B cell (primary cell): ENCODE results near the gene NPAT. TPM values are rescaled to one million over a fixed set of nuclear protein-coding genes. Genes with fewer than 3 reads are reported as not detected.

Experiments
- ATAC-seq: fragments of 200-7000 bp; cut with Tn5 transposase; one replicate; pipeline ENCODE4 v1.10.0; 2021; ENCODE audit warnings: low read depth, mild to moderate bottlenecking, moderate number of reproducible peaks, moderate library complexity
- CTCF ChIA-PET: fragments of 350-600 bp; sonication (Branson Sonifier 250); formaldehyde crosslinking; loops from one replicate; lab custom pipeline; 2021; ENCODE audit warnings: antibody characterized with exemption, inconsistent platforms; lab: Charles Lee
- POLR2A ChIA-PET: fragments of 350-600 bp; sonication (Branson Sonifier 250); formaldehyde crosslinking; loops from one replicate; lab custom pipeline; 2021; ENCODE audit warnings: antibody characterized with exemption; lab: Charles Lee
- DNase-seq: peaks from one replicate; pipeline ENCODE4 v3.0.0; 2013
- H2AFZ ChIP-seq: 2 replicates; pipeline ENCODE4 v1.6.1; 2012; ENCODE audit warnings: mild to moderate bottlenecking, low read depth, low read length; ENCODE audit not compliant: insufficient read depth, poor library complexity, severe bottlenecking
- H3K27ac ChIP-seq, 2 donors: 1 replicate in 1 of 2; 2 replicates in 1 of 2; pipeline ENCODE4 v1.5.1; 2012 to 2013; ENCODE audit warnings: low read length in 2 of 2, mild to moderate bottlenecking in 2 of 2, moderate library complexity in 1 of 2
- H3K27me3 ChIP-seq, 4 experiments: fragments of 200-600 bp in 1 of 4; sonication (generic) in 1 of 4; replicated peaks in 1 of 4; 1 replicate in 2 of 4; 2 replicates in 2 of 4; pipeline versions ENCODE4 v1.6.1 to v1.7.0; 2013 to 2016; ENCODE audit warnings: low read length in 3 of 4, mild to moderate bottlenecking in 2 of 4, mixed read lengths in 1 of 4, moderate library complexity in 1 of 4; ENCODE audit not compliant: insufficient read depth in 4 of 4, control insufficient read depth in 3 of 4; ENCODE audit errors: control extremely low read depth in 1 of 4
- H3K36me3 ChIP-seq, 2 experiments: replicated peaks in 1 of 2; 1 replicate in 1 of 2; 2 replicates in 1 of 2; pipeline versions ENCODE4 v1.6.1 to v1.7.1; 2013; ENCODE audit warnings: low read length in 1 of 2; ENCODE audit not compliant: insufficient read depth in 2 of 2, control insufficient read depth in 1 of 2; ENCODE audit errors: control extremely low read depth in 1 of 2, extremely low read depth in 1 of 2
- H3K4me1 ChIP-seq, 2 donors: fragments of 200-600 bp in 1 of 2; sonication (generic) in 1 of 2; 1 replicate in 1 of 2; 2 replicates in 1 of 2; pipeline versions ENCODE4 v1.5.1 to v1.6.1; 2013 to 2017; ENCODE audit warnings: low read length in 2 of 2; ENCODE audit not compliant: control insufficient read depth in 2 of 2, insufficient read depth in 2 of 2
- H3K4me2 ChIP-seq: replicated peaks from 2 replicates; pipeline ENCODE3; 2012; ENCODE audit warnings: mild to moderate bottlenecking, low read depth, low read length; ENCODE audit not compliant: poor library complexity, severe bottlenecking
- H3K4me3 ChIP-seq, 5 experiments: fragments of 200-600 bp in 1 of 5; sonication (generic) in 1 of 5; 1 replicate in 3 of 5; 2 replicates in 2 of 5; pipeline versions ENCODE4 v1.5.1 to v1.7.0; 2011 to 2016; ENCODE audit warnings: low read length in 4 of 5, mild to moderate bottlenecking in 4 of 5, low read depth in 2 of 5, control low read depth in 1 of 5, moderate library complexity in 1 of 5; ENCODE audit not compliant: insufficient read depth in 1 of 5; ENCODE audit errors: control extremely low read depth in 1 of 5, extremely low read depth in 1 of 5
- H3K79me2 ChIP-seq: fragments of 200-600 bp; sonication (generic); one replicate; pipeline ENCODE4 v1.6.0; 2016; ENCODE audit warnings: low read length; ENCODE audit not compliant: control insufficient read depth, insufficient read depth
- H3K9ac ChIP-seq: fragments of 200-600 bp; sonication (generic); 2 replicates; pipeline ENCODE4 v1.6.1; 2017; ENCODE audit warnings: mild to moderate bottlenecking, low read length, moderate library complexity
- H3K9me3 ChIP-seq, 3 donors: one replicate each; pipeline versions ENCODE4 v1.6.1 to v1.7.1; 2013; ENCODE audit warnings: low read length in 2 of 3; ENCODE audit not compliant: control insufficient read depth in 2 of 3, insufficient read depth in 1 of 3; ENCODE audit errors: control extremely low read depth in 1 of 3
- H4K20me1 ChIP-seq: 2 replicates; pipeline ENCODE4 v1.6.0; 2012; ENCODE audit warnings: mild to moderate bottlenecking, low read length; ENCODE audit not compliant: insufficient read depth, control insufficient read depth, poor library complexity, severe bottlenecking
- H3K27ac Mint-ChIP-seq: one replicate; pipeline ENCODE4 v1.8.0; 2021; ENCODE audit warnings: mixed read lengths
- H3K27me3 Mint-ChIP-seq: one replicate; pipeline ENCODE4 v1.8.0; 2021; ENCODE audit warnings: mixed read lengths
- H3K4me1 Mint-ChIP-seq: one replicate; pipeline ENCODE4 v1.8.0; 2021; ENCODE audit warnings: mixed read lengths
- H3K4me3 Mint-ChIP-seq: one replicate; pipeline ENCODE4 v1.8.0; 2021; ENCODE audit warnings: mixed read lengths
- H3K9me3 Mint-ChIP-seq: one replicate; pipeline ENCODE4 v1.8.0; 2022; ENCODE audit warnings: mixed read lengths; ENCODE audit not compliant: insufficient read depth
- CTCF ChIP-seq: fragments of 200-600 bp; IDR thresholded peaks from one replicate; pipeline ENCODE4 v1.8.0; 2022; ENCODE audit warnings: antibody characterized with exemption, mild to moderate bottlenecking
- EZH2 ChIP-seq: IDR thresholded peaks from 2 replicates; pipeline ENCODE4 v1.6.1; 2012; ENCODE audit warnings: borderline replicate concordance, low read depth, mild to moderate bottlenecking, moderate library complexity, low read length; ENCODE audit not compliant: insufficient read depth, poor library complexity, severe bottlenecking
- WGBS: methylation state at CpG from one replicate; pipeline ENCODE4 v1.1.5; 2013; ENCODE audit warnings: missing lambda C conversion rate; ENCODE audit not compliant: insufficient coverage; 5-methylcytosine and 5-hydroxymethylcytosine counted together
- intact Hi-C: fragments of 100-400 bp; cut with micrococcal nuclease; formaldehyde crosslinking; loops from one replicate; pipeline ENCODE4 v1.10.0; 2022
- polyA plus RNA-seq: library from polyadenylated mRNA; depleted of rRNA; stranded (reverse); fragments of >200 nt; gene quantifications from 2 replicates; pipeline ENCODE4 v1.2.3, GENCODE V29; 2012
- total RNA-seq, 2 donors: library from RNA; stranded (reverse); fragments of 120-200 nt in 1 of 2; gene quantifications; 1 replicate in 1 of 2; 2 replicates in 1 of 2; pipeline versions ENCODE4 v1.2.3 to v1.2.4, GENCODE V29; 2013 to 2022

Gene NPAT
- total and polyA plus RNA-seq, 2 donors (not counting 1 experiment from before 2014, with no cell fraction given): 8.8 to 51.7 TPM

GRCh38 chr11:108199446-108200321 lies 22.8 kb downstream of the NPAT start:
- peaks cover 6% of the 10 kb centered on the region for H3K9me3 Mint-ChIP-seq
- no peaks in the 10 kb centered on the region for H3K27me3 Mint-ChIP-seq
- intact Hi-C loops: loop anchor here (5.0 kb wide), 1 partner anchor 37 kb away; no protein-coding TSS in a partner anchor
- peak overlapping the region; percentile 64 for H3K27ac Mint-ChIP-seq
- Histone ChIP-seq H3K79me2 (peaks cover 86% of the 10 kb centered on the region), H3K4me3 (no peak overlapping the region), H3K27ac (peak overlapping the region; percentile 19 to 67), H3K27me3 (no peaks in the 10 kb centered on the region), H4K20me1 (peaks cover 38% of the 10 kb centered on the region), H3K9me3 (peaks cover 7 to 19% (median 13%) of the 10 kb centered on the region in 3 donors), H3K36me3 (peaks cover 23 to 65% of the 10 kb centered on the region in 2 experiments), H2AFZ (no peak overlapping the region), H3K9ac (no peak overlapping the region), H3K4me1 (peaks cover 14 to 19% of the 10 kb centered on the region in 2 donors), H3K4me2 (peak overlapping the region; percentile 22)
- 83% methylated on average over 8 of the region's 12 CpGs for WGBS
- DNase-seq (peak; percentile 78), ATAC-seq (peak; percentile 82)
- H3K4me1 Mint-ChIP-seq: peaks cover 54% of the 10 kb centered on the region
- ChIA-PET CTCF (no interaction called here), POLR2A (interaction anchor here (0.6 kb wide), 1 partner anchor 33 kb away, joined by 5 read pairs; no protein-coding TSS in a partner anchor)
- peak overlapping the region; percentile 4 for H3K4me3 Mint-ChIP-seq
- TF ChIP-seq EZH2 (no peak), CTCF (no peak)

- peaks cover 18 to 65% of the 10 kb centered on the region in 2 experiments for H3K36me3 ChIP-seq
- H3K9ac ChIP-seq: no peak overlapping the region
- no peak overlapping the region for H3K4me2 ChIP-seq
- no peaks in the 10 kb centered on the region for H3K27me3 ChIP-seq
- no peaks in the 10 kb centered on the region for H3K27me3 Mint-ChIP-seq
- H3K27ac Mint-ChIP-seq: no peak overlapping the region
- H3K4me3 ChIP-seq: no peak overlapping the region
- 97% methylated on average over 7 of the region's 8 CpGs for WGBS
- H3K79me2 ChIP-seq: peaks cover 78% of the 10 kb centered on the region
- no peak for ATAC-seq
- peaks cover 4 to 10% (median 5%) of the 10 kb centered on the region in 3 donors for H3K9me3 ChIP-seq
- H3K4me1 Mint-ChIP-seq: peaks cover 54% of the 10 kb centered on the region
- ChIA-PET POLR2A (interaction anchor here (0.6 kb wide), 1 partner anchor 34 kb away, joined by 5 read pairs; no protein-coding TSS in a partner anchor), CTCF (no interaction called here)
- H3K9me3 Mint-ChIP-seq: peaks cover 2% of the 10 kb centered on the region
- no peak overlapping the region for H3K27ac ChIP-seq
- peaks cover 14 to 19% of the 10 kb centered on the region in 2 donors for H3K4me1 ChIP-seq
- H2AFZ ChIP-seq: no peak overlapping the region
- no peak for DNase-seq
- peaks cover 30% of the 10 kb centered on the region for H4K20me1 ChIP-seq
- TF ChIP-seq EZH2: no peak
- no peak overlapping the region for H3K4me3 Mint-ChIP-seq
- intact Hi-C loops: no loop called here
Measured at GRCh38 chr11:108198833-108199232, 23.6 kb downstream of the NPAT start.
